K562 (cell line): Measurements from ENCODE around the gene FIS1. TPM values are rescaled to one million over a fixed set of nuclear protein-coding genes. Genes with fewer than 3 reads are reported as not detected.
A peak's percentile ranks its signal among the peaks of the same experiment; 100 is the strongest.

Experiments used
- BDP1 ChIP-seq: IDR thresholded peaks from 3 replicates; pipeline ENCODE4 v1.6.1; 2011; ENCODE audit not compliant: insufficient read length, insufficient read depth
- CHD2 ChIP-seq: IDR thresholded peaks from 2 replicates; pipeline ENCODE4 v1.6.1; 2011; ENCODE audit warnings: low read depth, low read length
- COPS2 ChIP-seq: fragments of 450-650 bp; conservative IDR thresholded peaks from 2 replicates; pipeline ENCODE4 v1.6.1; 2016; ENCODE audit warnings: mild to moderate bottlenecking, moderate library complexity
- ETV1 ChIP-seq: fragments of 450-650 bp; conservative IDR thresholded peaks from 2 replicates; pipeline ENCODE4 v1.6.1; 2016; ENCODE audit warnings: missing genetic modification characterization, control low read depth, low read depth, missing compliant biosample characterization
- HOMEZ ChIP-seq: fragments of 250-450 bp; sonication (Bioruptor Pico); IDR thresholded peaks from 2 replicates; pipeline ENCODE4 v1.4.0; 2020; ENCODE audit warnings: mild to moderate bottlenecking, moderate library complexity
- KAT7 ChIP-seq: sonication (generic); formaldehyde crosslinking; IDR thresholded peaks from 2 replicates; pipeline ENCODE4 v1.8.0; 2022; ENCODE audit warnings: missing genetic modification reagents, mild to moderate bottlenecking, borderline replicate concordance
- KLF1 ChIP-seq: fragments of 450-650 bp; IDR thresholded peaks from 2 replicates; pipeline ENCODE4 v1.6.1; 2016; ENCODE audit warnings: missing genetic modification characterization, missing compliant biosample characterization
- KLF10 ChIP-seq: fragments of 250-450 bp; sonication (Bioruptor Pico); IDR thresholded peaks from 2 replicates; pipeline ENCODE4 v1.6.1; 2021; ENCODE audit warnings: matching md5 sums
- LEF1 ChIP-seq: fragments of 450-650 bp; IDR thresholded peaks from 2 replicates; pipeline ENCODE4 v1.6.1; 2016; ENCODE audit warnings: mild to moderate bottlenecking
- MAFK ChIP-seq: IDR thresholded peaks from 2 replicates; pipeline ENCODE4 v1.6.1; 2011; ENCODE audit warnings: low read length, improper control_type of control experiment
- MBD2 ChIP-seq: sonication (generic); IDR thresholded peaks from 2 replicates; pipeline ENCODE4 v1.6.1; 2016; ENCODE audit warnings: low read depth, borderline replicate concordance
- MCM3 ChIP-seq: fragments of 450-650 bp; IDR thresholded peaks from 2 replicates; pipeline ENCODE4 v1.6.1; 2016
- NCOA1 ChIP-seq: fragments of 450-650 bp; IDR thresholded peaks from 2 replicates; pipeline ENCODE4 v1.6.1; 2016; ENCODE audit warnings: low read depth
- NFATC3 ChIP-seq: fragments of 450-650 bp; IDR thresholded peaks from 2 replicates; pipeline ENCODE4 v1.6.1; 2017; ENCODE audit warnings: mild to moderate bottlenecking
- RBFOX2 ChIP-seq: fragments of 200-400 bp; formaldehyde crosslinking; IDR thresholded peaks from 2 replicates; pipeline ENCODE4 v1.6.1; 2017; ENCODE audit warnings: low read depth, mild to moderate bottlenecking, low read length, moderate library complexity
- SIRT6 ChIP-seq: IDR thresholded peaks from one replicate; pipeline ENCODE4 v1.6.1; 2012; ENCODE audit warnings: low read depth, mild to moderate bottlenecking, control low read depth, inconsistent platforms, low read length, moderate library complexity
- SOX6 ChIP-seq: fragments of 450-650 bp; IDR thresholded peaks from 2 replicates; pipeline ENCODE4 v1.6.1; 2014; ENCODE audit warnings: mild to moderate bottlenecking
- SREBF1 ChIP-seq: fragments of 150-350 bp; IDR thresholded peaks from 2 replicates; pipeline ENCODE4 v1.6.1; 2014; ENCODE audit warnings: antibody characterized with exemption, low read depth, low read length, borderline replicate concordance
- SRSF9 ChIP-seq: fragments of 200-400 bp; formaldehyde crosslinking; IDR thresholded peaks from 2 replicates; pipeline ENCODE4 v1.6.1; 2017; ENCODE audit warnings: low read depth, low read length, borderline replicate concordance
- TEAD2 ChIP-seq: fragments of 450-650 bp; IDR thresholded peaks from 2 replicates; pipeline ENCODE4 v1.6.1; 2016; ENCODE audit warnings: missing genetic modification characterization, control low read depth, missing compliant biosample characterization
- TFE3 ChIP-seq: fragments of 450-650 bp; formaldehyde crosslinking; IDR thresholded peaks from 2 replicates; pipeline ENCODE4 v1.4.0; 2020; ENCODE audit warnings: mild to moderate bottlenecking, mixed read lengths
- TSHZ1 ChIP-seq: fragments of 250-450 bp; sonication (Bioruptor Pico); IDR thresholded peaks from 2 replicates; pipeline ENCODE4 v1.4.0; 2020; ENCODE audit warnings: mild to moderate bottlenecking, moderate library complexity
- XRCC5 ChIP-seq: fragments of 200-400 bp; formaldehyde crosslinking; IDR thresholded peaks from 2 replicates; pipeline ENCODE4 v1.6.1; 2017; ENCODE audit warnings: low read depth, mild to moderate bottlenecking, low read length
- ZEB2 ChIP-seq: fragments of 450-650 bp; IDR thresholded peaks from 2 replicates; pipeline ENCODE4 v1.6.1; 2016
- ZNF124 ChIP-seq: sonication (generic); formaldehyde crosslinking; IDR thresholded peaks from 2 replicates; pipeline ENCODE4 v1.8.1; 2022; ENCODE audit warnings: missing genetic modification reagents
- ZSCAN29 ChIP-seq: fragments of 450-650 bp; IDR thresholded peaks from 2 replicates; pipeline ENCODE4 v1.6.1; 2017
- polyA plus RNA-seq, 8 experiments: library from polyadenylated mRNA; depleted of rRNA in 4 of 8; stranded (reverse) in 5 of 8; unstranded in 3 of 8; fragments of >200 nt; fragmentation: Nextera tagmentation in 2 of 8; fragmentation: Illumina TruSeq in 1 of 8; extraction: Ambion mirVana in 2 of 8; extraction: Trizol in 1 of 8; gene quantifications; 2 replicates each; pipeline versions ENCODE4 v1.2.1 to v1.2.3, GENCODE V29; 2011 to 2014; ENCODE audit warnings: inconsistent platforms in 1 of 8, missing spikeins in 1 of 8
- total RNA-seq, 7 experiments: library from RNA; depleted of rRNA in 6 of 7; stranded (reverse); fragments of >200 nt in 6 of 7; fragmentation: Illumina TruSeq in 2 of 7; extraction: Trizol in 2 of 7; gene quantifications; 2 replicates each; pipeline versions ENCODE4 v1.2.1 to v1.2.3, GENCODE V29; 2011 to 2021; ENCODE audit warnings: low replicate concordance in 1 of 7

The FIS1 gene
- total and polyA plus RNA-seq, 9 of the 15 experiments (the other 6 are each of a cell fraction or from before 2014, with no cell fraction given): 86.0 to 257 (median 144) TPM

GRCh38 chr7:101240226-101241014 is 4.5 kb downstream of the FIS1 start (continued):
- no peak for TF ChIP-seq ETV1 (tag)
- no peak for TF ChIP-seq ZNF124 (CRISPR knock-in tag)
- TF ChIP-seq KLF1 (tag): no peak
- peak; percentile 60; the same call in 1 of the 2 replicates for TF ChIP-seq LEF1
- TF ChIP-seq HOMEZ: no peak
- no peak for TF ChIP-seq SRSF9
- TF ChIP-seq MAFK: no peak
- TF ChIP-seq SOX6: no peak
- TF ChIP-seq TEAD2 (tag): no peak
- TF ChIP-seq SREBF1: no peak
- no peak for TF ChIP-seq XRCC5
- no peak for TF ChIP-seq COPS2
- TF ChIP-seq KLF10: no peak
- TF ChIP-seq ZEB2: no peak
- TF ChIP-seq TSHZ1 (CRISPR knock-in tag): no peak
- no peak for TF ChIP-seq MCM3
- no peak for TF ChIP-seq BDP1
- TF ChIP-seq ZSCAN29: no peak
- no peak for TF ChIP-seq MBD2
- no peak for TF ChIP-seq NFATC3
- TF ChIP-seq TFE3 (CRISPR knock-in tag): no peak
- no peak for TF ChIP-seq RBFOX2
- TF ChIP-seq SIRT6: no peak
- no peak for TF ChIP-seq KAT7
- no peak; the same call in 1 of the 2 replicates for TF ChIP-seq CHD2
- TF ChIP-seq NCOA1: no peak
